NCI-H510A treated with DMSO at 0.1 percent for 48 hours (cell line): ENCODE measurements around the gene PDE6H.

Experiments
- DNase-seq: peaks from one replicate; lab custom pipeline; 2025; lab: John Stamatoyannopoulos, UW

PDE6H gene

GRCh38 chr12:14951851-14952250 lies 21.0 kb upstream of the PDE6H start:
- DNase-seq: no peak

GRCh38 chr12:14952299-14952921 lies 20.4 kb upstream of the PDE6H start:
- DNase-seq: peak; percentile 82

GRCh38 chr12:14953752-14954151 lies 19.1 kb upstream of the PDE6H start:
- no peak for DNase-seq

GRCh38 chr12:14954269-14954668 lies 18.6 kb upstream of the PDE6H start:
- DNase-seq: peak; percentile 75

GRCh38 chr12:14956024-14956891 lies 16.6 kb upstream of the PDE6H start:
- DNase-seq: no peak

- DNase-seq: no peak
Measured at GRCh38 chr12:14956905-14957304, 15.9 kb upstream of the PDE6H start.

- DNase-seq: no peak
Measured at GRCh38 chr12:14957551-14958168, 15.2 kb upstream of the PDE6H start.

GRCh38 chr12:14958361-14959125 lies 14.3 kb upstream of the PDE6H start:
- no peak for DNase-seq

- no peak for DNase-seq
Measured at GRCh38 chr12:14959126-14959440, 13.8 kb upstream of the PDE6H start.

GRCh38 chr12:14959463-14959862 lies 13.4 kb upstream of the PDE6H start:
- DNase-seq: no peak

GRCh38 chr12:14959916-14960496 lies 12.8 kb upstream of the PDE6H start:
- DNase-seq: no peak

GRCh38 chr12:14960548-14961465 lies 12.0 kb upstream of the PDE6H start:
- no peak for DNase-seq

- no peak for DNase-seq
Measured at GRCh38 chr12:14961466-14962152, 11.2 kb upstream of the PDE6H start, which contains the start of gene ARHGDIB. Gene ARHGDIB, minus strand, starts transcription at chr12:14961601. Its CDS starts 10,889 bp downstream, at chr12:14950712.

- no peak for DNase-seq
Measured at GRCh38 chr12:14962153-14962539, 10.7 kb upstream of the PDE6H start.

- no peak for DNase-seq
Measured at GRCh38 chr12:14962797-14963196, 10.0 kb upstream of the PDE6H start.

GRCh38 chr12:14963520-14963919 lies 9.3 kb upstream of the PDE6H start:
- DNase-seq: no peak

GRCh38 chr12:14964406-14964805 lies 8.4 kb upstream of the PDE6H start:
- DNase-seq: no peak

GRCh38 chr12:14965221-14965620 lies 7.6 kb upstream of the PDE6H start:
- DNase-seq: no peak

- no peak for DNase-seq
Measured at GRCh38 chr12:14968478-14968877, 4.4 kb upstream of the PDE6H start.

GRCh38 chr12:14970473-14970872 lies 2.4 kb upstream of the PDE6H start:
- DNase-seq: no peak
